Left renal cortex interstitium (tissue), 4 donors: ENCODE measurements around the gene MYO15B. TPM values are rescaled to one million over a fixed set of nuclear protein-coding genes. Genes with fewer than 3 reads are reported as not detected.

Experiments used
- DNase-seq, 4 donors: peaks; one replicate each; pipeline ENCODE4 v3.0.0-alpha.2; 2013; ENCODE audit warnings: low read depth in 4 of 4, low spot score in 2 of 4, missing footprints in 1 of 4
- polyA plus RNA-seq, 4 donors: library from polyadenylated mRNA; unstranded; fragments of 120-200 nt; gene quantifications; one replicate each; pipeline ENCODE4 v1.2.1, GENCODE V29; 2013; ENCODE audit not compliant: insufficient read length in 4 of 4

MYO15B gene
- polyA plus RNA-seq, 4 donors, result 91.3 to 262 (median 168) TPM

DNA sequence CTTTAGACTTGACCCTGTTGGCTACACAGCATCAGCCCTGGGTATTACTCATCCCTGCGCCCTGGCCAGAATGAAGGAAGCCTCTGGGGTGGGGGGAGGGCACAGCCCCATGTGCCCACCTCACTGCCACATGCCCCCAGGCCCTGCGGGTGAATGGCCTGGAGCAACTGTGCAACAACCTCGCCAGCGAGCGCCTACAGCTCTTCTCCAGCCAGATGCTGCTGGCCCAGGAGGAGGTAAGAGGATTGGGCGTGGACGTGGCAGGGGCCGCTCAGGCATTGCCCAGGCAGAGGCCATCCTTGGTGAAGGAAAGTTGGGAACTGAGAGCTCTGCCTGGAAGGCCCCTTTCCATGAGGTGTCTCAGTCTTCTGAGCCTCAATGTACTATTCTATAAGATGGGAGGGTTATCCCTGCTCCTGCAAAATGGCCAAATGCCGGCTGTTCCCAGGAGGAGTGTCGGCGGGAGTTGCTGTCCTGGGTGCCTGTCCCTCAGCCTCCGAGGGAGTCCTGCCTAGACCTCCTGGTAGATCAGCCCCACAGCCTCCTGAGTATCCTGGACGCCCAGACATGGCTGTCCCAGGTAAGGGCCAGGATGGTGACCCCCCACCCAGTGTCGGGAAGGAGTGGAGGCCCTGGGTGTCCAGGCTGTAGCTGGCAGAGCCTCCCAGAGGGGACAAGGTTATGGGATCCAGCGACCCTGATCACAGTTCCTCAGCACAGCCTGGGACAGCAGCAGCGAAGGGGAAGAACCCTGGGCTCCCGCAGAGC, 8.9 kb downstream of the MYO15B start:
- no peak for DNase-seq

DNA sequence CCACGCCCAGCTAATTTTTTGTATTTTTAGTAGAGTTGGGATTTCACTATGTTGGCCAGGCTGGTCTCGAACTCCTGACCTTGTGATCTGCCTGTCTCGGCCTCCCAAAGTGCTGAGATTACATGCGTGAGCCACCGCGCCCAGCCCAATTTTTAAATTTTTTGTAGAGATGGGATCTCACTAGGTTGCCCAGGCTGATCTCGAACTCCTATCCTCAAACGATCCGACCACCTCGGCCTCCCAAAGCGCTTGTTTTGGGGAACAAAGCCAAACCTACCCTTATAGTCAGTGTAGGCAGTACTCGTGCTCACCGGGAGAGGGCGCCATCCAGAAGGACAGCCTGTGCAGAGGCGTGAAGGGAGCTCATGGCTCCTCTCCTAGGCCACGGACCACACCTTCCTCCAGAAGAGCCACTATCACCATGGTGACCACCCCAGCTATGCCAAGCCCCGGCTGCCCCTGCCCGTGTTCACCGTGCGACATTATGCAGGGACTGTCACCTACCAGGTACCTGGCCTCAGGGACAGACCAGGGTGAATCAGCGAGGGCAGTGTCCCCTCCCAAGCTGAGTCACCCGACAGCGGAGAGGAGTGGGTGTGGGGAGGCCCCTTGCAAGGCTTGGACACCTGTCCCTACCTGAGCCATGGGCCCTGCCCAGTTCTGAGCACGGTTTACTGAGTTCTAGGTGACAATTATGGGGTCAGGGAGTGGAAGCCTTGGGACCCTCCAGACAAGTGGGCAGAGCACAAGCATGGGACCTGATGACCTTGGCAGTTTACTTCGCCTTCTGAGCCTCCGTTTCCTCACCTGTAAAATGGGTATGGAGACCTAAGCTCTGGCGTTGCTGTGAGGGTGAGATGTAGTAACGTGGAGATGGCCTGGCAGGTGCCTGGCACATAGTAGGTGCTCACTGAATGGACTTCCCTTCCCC, 13.7 kb downstream of the MYO15B start:
- no peak for DNase-seq

DNA sequence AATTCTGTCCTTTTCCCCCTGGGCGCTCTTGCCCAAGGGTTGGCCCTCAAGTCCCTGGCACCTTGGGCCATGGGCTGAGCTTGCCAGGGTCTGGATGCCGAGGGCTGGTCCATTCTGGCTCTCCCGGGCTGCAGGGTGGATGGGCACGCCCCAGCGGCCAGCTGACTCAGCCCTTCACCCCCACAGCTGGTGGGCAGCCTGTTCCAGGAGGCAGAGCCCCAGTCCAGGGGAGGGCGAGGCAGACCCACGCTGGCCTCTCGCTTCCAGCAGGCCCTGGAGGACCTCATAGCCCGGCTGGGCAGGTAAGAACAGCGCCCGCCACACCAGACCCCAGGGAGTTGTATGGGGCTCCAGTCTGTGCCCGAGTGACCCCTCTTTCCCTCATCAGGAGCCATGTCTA, 15.0 kb downstream of the MYO15B start:
- DNase-seq, result no peak

GRCh38 chr17:75603123-75603522, 15.5 kb downstream of the MYO15B start:
- DNase-seq, result no peak

GRCh38 chr17:75604034-75604695, 16.6 kb downstream of the MYO15B start:
- DNase-seq, result no peak

- no peak for DNase-seq
Observed at GRCh38 chr17:75605790-75606189, 18.2 kb downstream of the MYO15B start.

DNA sequence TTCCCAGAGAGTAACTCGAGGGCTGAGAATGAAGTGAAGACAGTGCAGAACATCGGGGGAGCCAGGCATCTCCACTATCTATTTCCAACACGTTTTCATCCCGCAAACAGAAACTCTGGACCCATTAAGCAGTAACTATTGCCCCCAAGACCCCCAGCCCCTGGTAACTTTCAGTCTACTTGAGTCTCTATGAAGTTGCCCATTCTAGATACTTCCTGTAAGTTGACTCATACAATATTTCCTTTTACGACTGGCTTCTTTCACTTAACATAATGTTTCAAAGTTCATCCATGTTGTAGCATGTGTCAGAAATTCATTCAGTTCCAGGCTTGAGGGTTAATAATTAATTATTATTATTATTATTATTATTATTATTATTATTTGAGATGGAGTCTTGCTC, 19.5 kb downstream of the MYO15B start:
- no peak for DNase-seq

- no peak for DNase-seq
Observed at GRCh38 chr17:75610103-75610984, 22.7 kb downstream of the MYO15B start.

DNA sequence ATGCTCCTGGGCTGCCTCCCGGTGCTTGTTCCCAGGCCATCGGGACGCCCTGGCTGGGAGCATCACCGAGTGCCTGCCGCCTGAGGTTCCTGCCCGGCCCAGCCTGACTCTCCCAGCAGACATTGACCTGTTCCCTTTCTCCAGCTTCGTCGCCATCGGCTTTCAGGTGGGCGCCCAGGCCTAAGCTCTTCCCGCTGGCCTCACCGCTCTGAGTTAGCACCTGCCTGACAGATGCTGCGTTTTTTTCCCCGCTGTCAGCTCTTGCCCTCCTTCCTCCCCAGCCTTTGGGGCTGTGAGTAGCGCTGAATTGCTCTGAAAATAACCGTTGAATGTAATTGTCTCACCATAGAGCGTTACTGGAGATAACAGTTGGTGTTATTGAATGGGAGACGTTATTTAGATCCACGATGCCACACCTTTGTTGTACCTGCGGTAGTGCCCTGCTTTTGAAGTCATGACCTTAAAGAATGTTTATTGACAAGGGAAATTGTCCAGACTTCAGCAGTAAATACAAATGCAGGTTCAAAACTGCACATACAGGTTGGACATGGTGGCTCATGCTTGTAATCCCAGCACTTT, 24.3 kb downstream of the MYO15B start:
- DNase-seq, result no peak

DNA sequence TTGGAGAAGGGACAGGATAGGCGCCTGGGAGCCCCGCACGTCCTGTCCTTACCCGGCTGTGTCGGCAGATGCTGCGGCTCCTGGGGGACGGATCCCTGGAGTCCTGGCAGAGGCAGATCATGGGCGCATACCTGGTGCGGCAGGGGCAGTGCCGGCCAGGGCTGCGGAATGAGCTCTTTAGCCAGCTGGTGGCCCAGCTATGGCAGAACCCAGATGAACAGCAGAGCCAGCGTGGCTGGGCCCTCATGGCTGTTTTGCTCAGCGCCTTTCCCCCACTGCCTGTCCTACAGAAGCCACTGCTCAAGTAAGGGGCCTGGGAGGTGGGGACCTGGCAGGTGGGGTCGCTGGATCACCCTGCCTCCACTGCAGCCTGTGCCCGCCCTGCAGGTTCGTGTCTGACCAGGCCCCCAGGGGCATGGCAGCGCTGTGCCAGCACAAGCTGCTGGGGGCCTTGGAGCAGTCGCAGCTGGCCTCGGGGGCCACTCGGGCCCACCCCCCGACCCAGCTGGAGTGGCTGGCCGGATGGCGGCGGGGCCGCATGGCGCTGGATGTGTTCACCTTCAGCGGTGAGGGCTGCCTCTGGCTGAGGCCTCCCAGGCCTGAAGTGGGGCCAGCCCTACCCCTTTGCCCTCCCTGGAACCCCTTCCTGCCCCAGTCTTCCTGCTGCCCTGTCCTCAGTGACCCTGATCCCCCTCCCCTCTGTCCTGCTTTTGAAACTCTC, 25.5 kb downstream of the MYO15B start:
- no peak for DNase-seq

- DNase-seq, result no peak
Observed at GRCh38 chr17:75614006-75614405, 26.4 kb downstream of the MYO15B start.

DNA sequence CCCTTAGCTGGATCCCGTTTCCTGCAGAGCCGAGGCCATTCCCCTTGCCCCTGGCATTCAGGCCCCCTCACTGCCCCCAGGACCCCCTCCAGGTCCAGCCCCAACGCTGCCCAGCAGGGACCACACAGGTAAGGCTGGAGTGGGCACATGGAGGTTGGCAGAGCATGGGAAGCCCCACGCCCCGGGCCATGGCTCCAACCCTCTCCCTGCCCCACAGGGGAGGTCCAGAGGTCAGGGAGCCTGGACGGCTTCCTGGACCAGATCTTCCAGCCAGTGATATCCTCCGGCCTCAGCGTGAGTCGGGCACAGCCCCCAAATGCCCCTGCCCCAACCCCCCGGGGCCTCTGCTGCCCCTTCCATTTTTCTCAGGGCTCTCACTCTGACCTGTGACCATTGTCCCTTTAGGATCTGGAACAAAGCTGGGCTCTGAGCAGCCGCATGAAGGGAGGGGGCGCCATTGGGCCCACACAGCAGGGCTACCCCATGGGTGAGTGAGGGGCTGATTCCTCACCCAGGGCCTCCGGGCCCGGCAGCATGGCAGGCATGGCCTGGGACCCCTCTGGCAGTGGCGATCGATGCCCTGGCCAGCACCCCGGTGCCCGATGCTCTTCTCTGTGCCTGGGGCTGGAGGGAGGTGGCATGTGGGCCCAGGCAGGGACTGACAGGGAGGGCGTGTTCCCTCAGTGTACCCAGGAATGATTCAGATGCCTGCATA, 27.1 kb downstream of the MYO15B start:
- no peak for DNase-seq

DNA sequence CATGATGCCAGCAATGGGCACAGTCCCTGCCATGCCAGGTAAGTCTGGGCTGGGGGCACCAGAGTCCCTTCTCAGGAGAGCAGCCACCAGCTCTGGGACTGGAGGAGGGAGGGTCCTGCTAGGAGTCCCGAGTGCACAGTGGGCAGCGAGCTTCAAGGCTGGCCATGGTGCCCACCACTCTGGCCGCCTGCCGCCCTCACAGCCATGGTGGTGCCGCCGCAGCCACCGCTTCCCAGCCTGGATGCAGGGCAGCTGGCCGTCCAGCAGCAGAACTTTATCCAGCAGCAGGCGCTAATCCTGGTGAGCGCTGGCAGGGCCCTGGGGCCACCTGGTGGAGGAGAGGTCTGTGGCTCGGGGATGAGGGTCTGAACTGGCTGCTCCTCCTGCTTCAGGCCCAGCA, 27.7 kb downstream of the MYO15B start:
- DNase-seq, result no peak

DNA sequence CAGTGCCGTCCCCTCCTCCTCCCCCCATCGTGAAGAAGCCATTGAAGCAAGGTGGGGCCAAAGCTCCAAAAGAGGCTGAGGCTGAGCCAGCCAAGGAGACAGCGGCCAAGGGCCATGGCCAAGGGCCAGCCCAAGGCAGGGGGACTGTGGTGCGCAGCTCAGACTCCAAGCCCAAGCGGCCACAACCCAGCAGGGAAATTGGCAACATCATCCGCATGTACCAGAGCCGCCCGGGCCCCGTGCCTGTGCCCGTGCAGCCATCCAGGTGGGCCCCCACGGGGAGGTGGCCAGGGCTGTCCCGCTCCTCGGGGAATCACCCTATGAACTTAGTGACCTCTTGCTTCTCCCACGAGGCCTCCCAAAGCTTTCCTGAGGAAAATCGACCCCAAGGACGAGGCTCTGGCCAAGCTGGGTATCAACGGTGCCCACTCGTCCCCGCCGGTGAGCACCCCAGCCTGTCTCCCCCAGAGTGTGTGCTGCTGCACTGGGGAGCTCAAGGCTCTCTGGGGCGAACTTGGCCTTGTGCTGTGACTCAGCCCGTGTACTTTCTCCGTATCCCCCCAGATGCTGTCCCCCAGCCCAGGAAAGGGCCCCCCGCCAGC, 29.0 kb downstream of the MYO15B start:
- DNase-seq, result no peak

DNA sequence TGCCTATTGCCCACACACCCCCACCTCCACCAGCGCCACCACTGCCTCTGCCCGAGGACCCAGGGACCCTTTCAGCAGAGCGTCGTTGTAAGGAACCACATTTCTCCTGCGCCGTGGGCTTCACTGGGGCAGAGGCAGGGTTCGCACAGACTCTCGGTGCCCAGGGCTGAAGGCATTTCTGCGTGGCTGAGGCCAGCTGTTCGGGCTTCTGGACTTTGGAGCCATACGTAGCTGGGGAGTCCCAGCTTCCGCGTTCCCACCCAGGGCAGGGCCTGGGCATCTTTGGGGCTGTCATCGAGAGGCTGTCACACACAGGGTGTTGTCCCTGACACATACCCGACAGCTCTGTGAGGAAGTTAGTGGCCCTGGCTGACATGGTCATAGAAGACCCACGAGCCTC, 29.6 kb downstream of the MYO15B start:
- no peak for DNase-seq

DNA sequence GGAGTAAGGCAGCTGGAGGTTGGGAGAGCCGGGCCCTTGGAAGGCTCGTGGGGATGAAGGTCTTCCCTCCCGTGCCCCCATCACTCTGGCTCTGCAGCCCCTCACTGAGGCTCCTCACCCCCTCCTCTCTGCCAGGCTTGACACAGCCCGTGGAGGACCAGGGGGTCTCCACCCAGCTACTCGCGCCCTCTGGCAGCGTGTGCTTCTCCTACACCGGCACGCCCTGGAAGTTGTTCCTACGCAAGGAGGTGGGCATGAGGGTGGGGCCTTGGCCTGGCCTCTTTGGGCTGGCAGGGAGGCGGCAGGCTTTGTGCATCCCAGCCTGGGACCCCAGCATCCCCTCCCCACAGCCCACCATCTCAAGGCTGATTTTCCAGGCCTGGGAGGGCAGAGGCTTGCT, 30.1 kb downstream of the MYO15B start:
- no peak for DNase-seq

- DNase-seq, result no peak
Observed at GRCh38 chr17:75619506-75620431, 32.2 kb downstream of the MYO15B start.
